Stromal cell of bone marrow (primary cell): ENCODE results near the gene PBRM1.

Source experiments
- DNase-seq: peaks from one replicate; pipeline ENCODE4 v3.0.0-alpha.2; 2012; ENCODE audit warnings: low read depth

PBRM1 gene

GRCh38 chr3:52670621-52671521, 14.8 kb downstream of the PBRM1 start:
- DNase-seq = peak; percentile 100

- DNase-seq = no peak
Measured at GRCh38 chr3:52663098-52663497, 22.6 kb downstream of the PBRM1 start.

GRCh38 chr3:52660046-52660445, 25.7 kb downstream of the PBRM1 start:
- DNase-seq = no peak

- no peak for DNase-seq
Measured at GRCh38 chr3:52655895-52656294, 29.8 kb downstream of the PBRM1 start.

GRCh38 chr3:52651592-52651991, 34.1 kb downstream of the PBRM1 start:
- no peak for DNase-seq

GRCh38 chr3:52650439-52650838, 35.3 kb downstream of the PBRM1 start:
- DNase-seq = no peak

- DNase-seq = peak; percentile 28
Measured at GRCh38 chr3:52649461-52650210, 36.1 kb downstream of the PBRM1 start.

- no peak for DNase-seq
Measured at GRCh38 chr3:52645549-52645948, 40.2 kb downstream of the PBRM1 start.

- no peak for DNase-seq
Measured at GRCh38 chr3:52636673-52637072, 49.0 kb downstream of the PBRM1 start.

GRCh38 chr3:52633786-52634185, 51.9 kb downstream of the PBRM1 start:
- no peak for DNase-seq

- no peak for DNase-seq
Measured at GRCh38 chr3:52625041-52625440, 60.7 kb downstream of the PBRM1 start.

GRCh38 chr3:52623234-52623792, 62.4 kb downstream of the PBRM1 start:
- no peak for DNase-seq

- no peak for DNase-seq
Measured at GRCh38 chr3:52620580-52620979, 65.1 kb downstream of the PBRM1 start.

GRCh38 chr3:52615166-52615565, 70.5 kb downstream of the PBRM1 start:
- peak; percentile 6 for DNase-seq

GRCh38 chr3:52614689-52615088, 71.0 kb downstream of the PBRM1 start:
- no peak for DNase-seq

GRCh38 chr3:52609316-52609815, 76.3 kb downstream of the PBRM1 start:
- DNase-seq = no peak

- no peak for DNase-seq
Measured at GRCh38 chr3:52608337-52608736, 77.4 kb downstream of the PBRM1 start.

- no peak for DNase-seq
Measured at GRCh38 chr3:52606373-52607085, 79.2 kb downstream of the PBRM1 start.

- DNase-seq = no peak
Measured at GRCh38 chr3:52600258-52600657, 85.5 kb downstream of the PBRM1 start.

GRCh38 chr3:52596658-52597265, 89.0 kb downstream of the PBRM1 start:
- DNase-seq = no peak

- DNase-seq = no peak
Measured at GRCh38 chr3:52593103-52593502, 92.6 kb downstream of the PBRM1 start.
